NCI-H82 treated with DMSO at 0.1 percent for 48 hours (cell line): ENCODE results near the gene PRLR.
"Not testable (repeated sequence)": the region's sequence is repeated elsewhere in the genome, so short reads cannot be mapped to it uniquely, and the experiment has no call there.

Source experiments
- DNase-seq: peaks from one replicate; lab custom pipeline; 2025; ENCODE audit not compliant: unreplicated experiment; lab: John Stamatoyannopoulos, UW

Gene PRLR

DNA sequence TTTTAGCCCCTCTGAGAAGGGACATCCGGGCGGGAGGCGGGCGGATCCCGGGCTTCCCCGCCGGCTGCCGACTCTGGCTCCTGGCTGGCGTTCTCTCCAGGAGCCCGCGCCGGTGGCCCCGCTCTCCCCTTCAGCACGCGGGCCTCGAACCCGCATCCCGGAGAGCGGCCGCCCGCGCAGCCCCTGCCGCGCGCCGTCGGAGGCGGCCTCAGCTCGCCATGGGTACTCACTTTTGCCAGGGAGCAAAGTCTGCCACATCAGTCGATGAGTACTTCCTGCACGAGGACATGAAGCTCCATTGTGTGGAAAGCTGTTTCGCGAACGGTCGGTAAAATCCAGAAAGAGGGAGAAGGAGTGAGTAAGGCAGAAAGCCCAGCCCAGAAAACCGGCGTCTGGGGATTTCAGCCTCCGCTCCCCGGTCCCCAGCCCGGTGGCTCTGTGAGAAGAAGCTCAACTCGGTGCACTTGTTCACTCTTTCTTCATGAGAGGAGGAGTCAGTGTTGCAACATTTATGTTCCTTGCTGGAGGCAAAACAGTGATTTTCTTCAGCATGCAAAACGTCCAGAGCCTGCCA, at the start of gene PRLR:
PRLR (minus strand) TSS at position 450 of the 574 bp plus-strand sequence. CDS start 140,867 bp downstream, outside the sequence.
- no peak for DNase-seq

- DNase-seq, result no peak
These were observed 44.7 kb upstream of the PRLR start for GRCh38 chr5:35274839-35275509.

- no peak for DNase-seq
These were observed 38.7 kb upstream of the PRLR start for GRCh38 chr5:35269006-35269405.

DNA sequence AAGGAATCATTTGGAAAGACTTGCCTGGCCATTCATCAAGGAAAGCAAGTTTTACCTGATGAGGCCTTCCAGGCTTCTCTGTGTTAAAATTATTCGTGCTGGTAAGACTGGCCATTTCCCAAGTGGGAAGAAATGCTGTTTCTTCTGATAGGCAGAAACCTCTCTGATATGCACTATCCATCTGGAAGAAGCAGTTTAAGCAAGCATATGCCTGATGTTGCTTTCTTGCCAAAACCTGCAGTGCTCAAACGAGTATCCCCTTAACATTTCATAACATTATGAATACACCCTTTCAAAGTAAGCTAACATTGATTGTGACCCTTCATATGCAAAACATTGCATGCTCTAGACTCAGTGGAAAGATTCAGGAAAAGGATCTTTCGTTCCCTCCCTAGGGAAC, 36.0 kb upstream of the PRLR start:
- DNase-seq, result no peak

GRCh38 chr5:35264509-35264908, 34.2 kb upstream of the PRLR start:
- no peak for DNase-seq

DNA sequence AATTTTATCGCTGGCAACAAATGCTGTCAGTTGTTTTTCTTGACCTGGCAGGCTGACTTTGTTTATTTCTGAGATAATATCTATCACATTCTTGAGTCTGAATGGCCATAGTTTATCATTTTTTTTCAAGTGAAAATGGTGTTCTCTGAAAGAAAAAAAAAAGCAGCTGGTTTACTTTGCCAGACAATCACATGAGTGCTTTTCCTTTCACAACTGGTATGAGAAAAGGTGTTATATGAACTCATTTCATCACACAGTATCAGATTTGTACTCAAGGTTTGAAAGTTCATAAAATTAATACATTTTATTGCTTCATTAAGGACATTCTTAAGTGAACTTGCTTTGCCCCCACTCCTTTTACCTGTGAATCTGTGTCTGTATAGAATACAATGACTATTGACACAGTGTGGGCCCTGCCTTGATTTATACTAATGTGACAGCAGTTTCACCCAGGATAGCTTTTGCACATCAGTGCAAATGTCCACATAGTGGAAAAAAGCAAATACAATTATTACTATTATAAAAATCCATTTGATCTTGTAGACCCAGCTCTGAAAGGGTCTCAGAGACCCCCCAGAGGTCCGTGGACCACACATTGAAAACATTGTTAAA, 33.1 kb upstream of the PRLR start:
- DNase-seq, result no peak

- DNase-seq, result no peak
These were observed 23.3 kb upstream of the PRLR start for GRCh38 chr5:35253582-35253981.

DNA sequence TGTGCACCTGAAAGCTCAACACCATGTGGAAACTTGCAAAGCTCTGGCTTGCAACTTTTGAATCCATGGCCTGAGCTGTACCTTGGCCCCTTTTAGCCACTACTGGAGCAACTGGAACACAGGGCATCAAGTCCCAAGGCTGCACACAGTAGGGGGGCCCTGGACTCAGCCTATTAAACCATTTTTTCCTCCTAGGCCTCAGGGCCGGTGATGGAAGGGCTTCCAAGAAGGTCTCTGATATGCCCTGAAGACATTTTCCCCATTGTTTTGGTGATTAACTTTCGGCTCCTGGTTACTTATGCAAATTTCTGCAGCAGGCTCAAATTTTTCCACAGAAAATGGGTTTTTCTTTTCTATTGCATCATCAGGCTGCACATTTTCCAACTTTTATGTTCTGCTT, 22.7 kb upstream of the PRLR start:
- DNase-seq, result no peak

DNA sequence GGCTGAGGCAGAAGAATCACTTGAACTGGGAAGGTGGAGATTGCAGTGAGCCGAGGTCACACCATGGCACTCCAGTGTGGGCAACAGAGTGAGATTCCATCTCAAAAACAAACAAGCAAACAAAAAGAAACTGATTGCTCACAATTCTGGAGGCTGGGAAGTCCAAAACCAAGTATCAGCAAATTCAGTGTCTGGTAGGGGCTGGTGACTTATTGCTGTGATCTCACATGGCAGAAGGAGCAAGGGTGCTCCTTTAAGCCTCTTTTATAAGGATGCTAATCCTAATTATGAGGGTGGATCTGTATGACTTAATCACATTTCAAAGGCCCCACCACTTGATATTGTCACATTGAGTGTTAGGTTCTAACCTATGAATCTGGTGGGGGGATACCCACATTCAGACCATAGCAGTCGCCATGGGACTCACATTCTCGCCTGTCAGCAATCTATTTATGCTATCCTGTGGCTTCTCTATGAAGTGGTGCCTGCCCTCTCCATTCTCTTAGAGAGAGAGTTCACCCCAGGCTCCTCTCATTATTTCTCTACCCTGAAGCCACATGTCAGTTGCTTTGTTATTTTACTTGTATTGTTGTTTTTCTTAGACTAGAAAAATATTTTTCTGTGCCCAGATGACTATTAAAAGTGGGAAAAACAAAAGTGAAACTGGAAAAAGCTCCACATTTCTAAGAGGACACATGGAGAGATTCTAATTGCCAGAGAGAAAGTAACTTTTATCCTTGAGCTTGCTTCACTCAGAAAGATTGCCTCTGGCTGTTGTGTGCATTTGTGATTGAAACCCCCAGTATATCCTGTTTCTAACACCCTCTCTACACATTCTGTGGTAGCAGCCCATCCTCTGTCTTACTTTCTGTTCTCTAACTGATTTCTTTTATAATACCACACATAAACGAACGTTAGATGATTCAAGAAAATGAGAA, 18.8 kb upstream of the PRLR start:
- DNase-seq, result peak; percentile 0

DNA sequence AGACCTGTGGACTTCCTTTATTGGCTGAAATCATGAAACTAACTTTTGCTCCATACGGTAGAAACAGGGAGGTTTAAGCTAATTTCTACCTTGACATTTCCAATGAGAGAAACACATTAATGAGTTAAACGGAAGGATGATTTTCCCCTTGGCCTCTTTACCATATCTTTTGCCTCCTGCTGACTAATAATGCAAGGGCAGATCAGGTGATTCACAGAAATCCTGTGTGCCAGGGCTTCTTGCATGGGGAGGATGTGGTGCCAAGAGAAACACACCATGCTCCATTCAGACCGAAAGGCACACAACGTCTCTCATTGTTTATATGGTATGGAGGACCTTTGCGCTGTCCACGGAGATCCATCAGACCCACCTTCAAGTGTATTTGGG, 17.4 kb upstream of the PRLR start:
- no peak for DNase-seq

DNA sequence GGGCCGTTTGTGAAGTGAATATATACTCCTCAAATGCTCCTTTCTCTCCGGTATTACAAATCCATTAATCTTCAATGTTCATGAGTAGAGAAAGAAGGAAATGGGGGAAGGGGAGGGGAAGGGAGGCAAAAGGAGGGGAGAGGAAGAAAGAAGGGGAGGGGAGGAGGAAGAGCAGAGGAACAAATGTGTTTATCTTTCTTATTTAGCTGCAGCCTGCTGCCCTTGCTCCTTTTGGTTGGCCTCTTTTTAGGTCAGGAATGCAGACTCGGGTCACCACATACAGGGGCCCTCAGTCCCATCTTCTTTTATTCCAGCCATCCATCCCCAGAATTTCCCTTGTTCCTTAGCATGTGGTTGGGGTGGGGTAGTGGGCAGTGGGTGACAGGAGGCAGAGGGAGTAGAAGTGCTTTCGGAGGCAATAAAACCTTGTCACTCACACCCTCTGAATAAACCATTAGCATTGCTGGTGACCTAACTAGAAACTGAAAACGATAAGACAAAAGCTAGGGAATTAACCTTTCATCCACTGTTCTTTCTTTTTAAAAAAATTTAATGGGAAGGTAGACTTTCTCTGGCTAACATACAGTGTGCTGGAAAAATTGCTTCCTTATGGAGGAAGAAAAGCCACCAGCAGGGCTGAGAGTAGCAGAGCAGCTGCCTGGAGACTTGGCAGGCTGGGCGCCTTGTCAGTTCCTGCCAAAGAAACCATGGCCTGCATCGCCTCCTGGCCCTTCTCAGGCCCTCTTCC, 16.8 kb upstream of the PRLR start:
- DNase-seq, result no peak

- DNase-seq, result no peak
These were observed 16.1 kb upstream of the PRLR start for GRCh38 chr5:35246411-35246810.

DNA sequence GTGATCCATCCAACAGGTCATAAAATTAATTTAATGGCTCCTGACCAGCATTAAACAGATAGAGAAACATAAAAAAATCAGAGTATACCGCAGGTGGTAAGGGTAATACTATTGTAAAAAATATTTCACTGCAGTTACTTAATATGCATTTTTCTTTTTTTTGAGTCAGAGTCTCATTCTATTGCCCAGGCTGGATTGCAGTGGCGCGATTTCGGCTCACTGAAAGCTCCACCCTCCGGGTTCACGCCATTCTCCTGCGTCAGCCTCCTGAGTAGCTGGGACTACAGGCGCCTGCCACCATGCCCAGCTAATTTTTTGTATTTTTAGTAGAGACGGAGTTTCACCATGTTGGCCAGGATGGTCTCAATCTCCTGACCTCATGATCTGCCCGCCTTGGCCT, 15.1 kb upstream of the PRLR start:
- DNase-seq, result not testable (repeated sequence)

GRCh38 chr5:35244171-35244570, 13.9 kb upstream of the PRLR start:
- no peak for DNase-seq

GRCh38 chr5:35242702-35243258, 12.5 kb upstream of the PRLR start:
- no peak for DNase-seq

DNA sequence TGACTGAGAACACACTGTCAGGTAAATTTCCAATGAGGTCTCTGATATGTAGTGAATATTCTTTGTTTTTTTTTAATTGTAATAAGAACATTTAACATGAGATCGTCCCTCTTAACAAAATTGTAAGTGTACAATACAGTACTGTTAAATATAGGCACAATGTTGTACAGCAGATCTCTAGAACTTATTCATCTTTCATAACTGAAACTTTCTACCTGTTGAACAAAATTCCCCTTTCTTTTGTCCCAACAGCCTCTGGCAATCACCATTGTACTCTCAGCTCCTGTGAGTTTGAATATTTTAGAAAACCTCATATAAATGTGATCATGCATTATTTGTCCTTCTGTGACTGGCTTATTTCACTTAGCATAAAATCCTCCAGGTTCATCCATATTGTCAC, 10.6 kb upstream of the PRLR start:
- no peak for DNase-seq

GRCh38 chr5:35239911-35240610, 9.8 kb upstream of the PRLR start:
- no peak for DNase-seq

DNA sequence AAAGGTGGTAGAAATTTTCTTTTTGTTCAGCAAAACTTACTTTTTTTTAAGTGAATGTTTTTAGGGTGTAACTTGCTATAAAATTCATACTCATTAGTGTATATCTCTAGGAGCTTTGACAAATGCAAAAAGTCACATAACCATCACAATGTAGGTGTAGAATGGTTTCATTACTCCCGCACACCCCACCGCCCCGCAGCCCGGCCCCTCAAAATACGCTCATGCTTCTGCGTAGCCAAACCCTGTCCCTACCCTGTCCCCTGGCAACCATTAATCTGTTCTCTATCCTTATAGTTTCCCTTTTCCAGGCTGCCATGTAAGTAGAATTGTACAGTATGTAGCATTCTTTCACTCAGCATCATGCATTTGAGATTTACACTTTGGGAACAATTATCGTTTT, 9.2 kb upstream of the PRLR start:
- DNase-seq, result no peak

DNA sequence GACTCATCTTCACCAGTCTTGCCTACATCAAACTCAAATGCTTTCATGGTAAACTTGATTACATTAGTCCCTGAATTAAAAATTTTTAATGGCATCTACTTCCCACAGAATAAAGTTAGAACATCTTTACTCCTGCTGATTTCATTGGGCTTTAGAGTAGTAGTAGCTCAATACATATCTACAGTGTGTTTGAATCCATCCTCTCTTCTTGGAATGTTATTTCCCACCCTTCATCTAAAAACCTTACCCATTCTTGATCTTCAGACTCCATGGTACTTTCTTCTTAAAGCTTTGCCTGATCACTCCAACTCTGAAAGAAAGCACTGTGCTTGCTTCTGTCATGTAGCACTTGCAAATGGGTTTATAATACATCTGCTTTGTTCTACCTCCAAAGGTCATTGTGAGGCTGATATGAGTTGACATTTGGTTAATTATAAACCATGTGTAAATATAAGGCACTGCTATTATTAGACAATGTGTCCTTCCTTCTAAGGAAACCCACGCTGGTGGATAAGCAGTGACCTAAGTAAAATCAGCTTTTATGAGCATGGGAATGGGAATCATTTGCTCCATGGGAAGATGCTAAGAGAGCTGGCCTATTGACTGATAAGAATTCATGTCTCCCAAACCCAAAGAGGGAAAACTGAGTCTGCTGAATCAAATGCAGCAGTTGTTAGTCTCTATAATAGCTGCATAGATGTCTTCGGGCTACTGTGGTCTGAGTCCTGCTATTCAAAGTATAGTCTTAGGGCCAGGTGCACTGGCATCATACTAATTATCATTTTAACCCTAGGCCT, 7.5 kb upstream of the PRLR start:
- DNase-seq, result no peak
